ENCODE results near the gene APOL4. TPM values are rescaled to one million over a fixed set of nuclear protein-coding genes. Genes with fewer than 3 reads are reported as not detected.

The APOL4 gene
- total RNA-seq, 2 experiments from 2014 or later: not detected

DNA sequence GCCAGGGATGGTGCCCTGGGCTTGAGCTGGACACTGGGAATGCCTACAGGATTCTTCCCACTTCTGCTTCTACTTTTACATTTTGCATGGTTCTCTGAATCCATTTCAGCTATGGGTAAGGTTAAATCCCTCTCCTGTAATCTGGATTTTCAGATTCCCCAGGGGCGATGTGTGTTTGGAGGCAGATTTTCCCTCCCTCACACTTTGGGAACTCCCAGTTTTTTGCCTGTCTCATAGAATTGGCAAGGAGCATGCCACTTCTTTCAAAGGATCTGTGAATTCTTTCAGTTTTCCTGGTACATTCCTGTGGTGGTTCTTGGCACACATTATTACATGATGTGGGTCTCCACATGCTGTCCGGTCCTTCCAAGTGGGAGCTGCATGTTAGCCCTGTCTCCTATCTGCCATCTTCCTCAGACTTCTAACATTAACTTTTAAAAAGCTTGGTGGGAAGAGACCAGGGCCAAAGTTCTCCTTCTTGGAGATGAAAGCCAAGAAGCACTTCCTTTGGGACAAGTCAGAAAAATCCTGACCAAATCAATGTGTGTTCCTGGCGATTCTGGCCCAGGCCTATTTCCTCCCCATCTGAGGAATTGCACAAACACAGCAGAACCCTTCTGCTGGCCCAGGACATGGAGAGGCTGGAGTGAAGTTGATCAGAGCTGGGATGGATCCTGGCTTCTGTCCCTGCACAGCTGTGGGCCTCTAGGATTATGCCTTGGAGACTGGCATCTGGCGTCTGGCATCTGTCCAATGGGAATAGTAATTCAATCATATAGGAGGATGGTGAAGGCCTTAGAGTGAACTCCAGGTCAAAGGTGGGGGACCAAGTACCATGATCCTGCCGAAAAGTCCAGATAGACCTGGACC lies 43.1 kb upstream of the APOL4 start:
- peaks cover 20% of the 10 kb centered on the region for H3K9me3 ChIP-seq (ENCODE audit: low read length)
- intact Hi-C loops (cut with micrococcal nuclease; ENCODE audit: unreplicated experiment): no loop called here
- peaks cover 4% of the 10 kb centered on the region for H3K4me1 ChIP-seq (ENCODE audit: insufficient read depth, low read length, poor library complexity, severe bottlenecking)
- no peak overlapping the region for H2AFZ ChIP-seq (ENCODE audit: low read length)
- BruUV-seq (replicated peaks): no TSS peak
- H4K20me1 ChIP-seq (ENCODE audit: insufficient read depth, low read length): no peaks in the 10 kb centered on the region
- H3K4me2 ChIP-seq (ENCODE audit: low read length): no peak overlapping the region
- no peaks in the 10 kb centered on the region for H3K79me2 ChIP-seq (ENCODE audit: insufficient read depth, low read depth, low read length)
- POLR2A ChIA-PET: interaction anchor here (0.5 to 0.7 kb wide), 2 partner anchors 16 to 96 kb away, joined by 3 to 4 read pairs; no protein-coding TSS in a partner anchor
- H3K9me2 ChIP-seq (ENCODE audit: insufficient read depth, low read length): no peaks in the 10 kb centered on the region
- no peak for DNase-seq (ENCODE audit: low spot score)
- no peak for TF ChIP-seq EZH2phosphoT487 (IDR thresholded peaks at IDR 0.05; ENCODE audit: borderline replicate concordance, low read depth, low read length)
- TF ChIP-seq, protein P1, sequence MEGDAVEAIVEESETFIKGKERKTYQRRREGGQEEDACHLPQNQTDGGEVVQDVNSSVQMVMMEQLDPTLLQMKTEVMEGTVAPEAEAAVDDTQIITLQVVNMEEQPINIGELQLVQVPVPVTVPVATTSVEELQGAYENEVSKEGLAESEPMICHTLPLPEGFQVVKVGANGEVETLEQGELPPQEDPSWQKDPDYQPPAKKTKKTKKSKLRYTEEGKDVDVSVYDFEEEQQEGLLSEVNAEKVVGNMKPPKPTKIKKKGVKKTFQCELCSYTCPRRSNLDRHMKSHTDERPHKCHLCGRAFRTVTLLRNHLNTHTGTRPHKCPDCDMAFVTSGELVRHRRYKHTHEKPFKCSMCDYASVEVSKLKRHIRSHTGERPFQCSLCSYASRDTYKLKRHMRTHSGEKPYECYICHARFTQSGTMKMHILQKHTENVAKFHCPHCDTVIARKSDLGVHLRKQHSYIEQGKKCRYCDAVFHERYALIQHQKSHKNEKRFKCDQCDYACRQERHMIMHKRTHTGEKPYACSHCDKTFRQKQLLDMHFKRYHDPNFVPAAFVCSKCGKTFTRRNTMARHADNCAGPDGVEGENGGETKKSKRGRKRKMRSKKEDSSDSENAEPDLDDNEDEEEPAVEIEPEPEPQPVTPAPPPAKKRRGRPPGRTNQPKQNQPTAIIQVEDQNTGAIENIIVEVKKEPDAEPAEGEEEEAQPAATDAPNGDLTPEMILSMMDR (conservative IDR thresholded peaks at IDR 0.05; ENCODE audit: low read length): no peak
- CTCF ChIA-PET (ENCODE audit: unreplicated experiment): no interaction called here
- H3K4me3 ChIP-seq (ENCODE audit: low read depth, low read length, poor library complexity, severe bottlenecking): no peak overlapping the region
- no peaks in the 10 kb centered on the region for H3K36me3 ChIP-seq (ENCODE audit: insufficient read depth, low read length)
- no peak overlapping the region for H3K27ac ChIP-seq (ENCODE audit: low read depth, low read length, poor library complexity, severe bottlenecking)

DNA sequence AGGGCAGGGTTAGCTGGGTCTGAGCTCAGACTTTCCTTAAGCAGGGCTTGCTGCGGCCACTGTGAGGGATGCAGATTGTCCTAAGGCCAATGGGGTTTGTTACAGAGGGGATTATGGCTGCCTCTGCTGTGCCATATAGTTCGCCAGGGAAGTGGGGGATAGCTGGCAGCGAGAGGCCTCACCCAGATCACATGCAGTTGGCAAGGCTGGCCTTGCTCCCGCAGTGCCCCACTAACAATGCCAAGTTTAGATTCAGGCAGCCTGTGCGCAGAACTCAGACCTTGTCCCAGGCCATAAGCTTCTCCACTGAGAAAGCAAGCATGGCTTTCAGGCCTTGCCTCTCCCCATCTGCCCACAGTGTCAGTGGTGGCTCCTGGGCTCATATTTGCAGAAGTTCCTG lies 42.4 kb upstream of the APOL4 start:
- H3K4me1 ChIP-seq (ENCODE audit: insufficient read depth, low read length, poor library complexity, severe bottlenecking): peaks cover 6% of the 10 kb centered on the region
- no TSS peak for BruUV-seq (replicated peaks)

More for the DNA sequence above, 42.4 kb upstream of the APOL4 start:
- H4K20me1 ChIP-seq (ENCODE audit: insufficient read depth, low read length): no peaks in the 10 kb centered on the region
- DNase-seq (ENCODE audit: low spot score): no peak
- H3K36me3 ChIP-seq (ENCODE audit: insufficient read depth, low read length): no peaks in the 10 kb centered on the region
- no peak overlapping the region for H3K27ac ChIP-seq (ENCODE audit: low read depth, low read length, poor library complexity, severe bottlenecking)
- no peaks in the 10 kb centered on the region for H3K9me2 ChIP-seq (ENCODE audit: insufficient read depth, low read length)
- H2AFZ ChIP-seq (ENCODE audit: low read length): no peak overlapping the region
- intact Hi-C loops (cut with micrococcal nuclease; ENCODE audit: unreplicated experiment): no loop called here
- H3K4me3 ChIP-seq (ENCODE audit: low read depth, low read length, poor library complexity, severe bottlenecking): no peak overlapping the region
- H3K79me2 ChIP-seq (ENCODE audit: insufficient read depth, low read depth, low read length): no peaks in the 10 kb centered on the region
- peaks cover 13% of the 10 kb centered on the region for H3K9me3 ChIP-seq (ENCODE audit: low read length)
- ChIA-PET POLR2A (interaction anchor here (0.7 kb wide), 1 partner anchor 95 kb away, joined by 3 read pairs; no protein-coding TSS in a partner anchor), CTCF (ENCODE audit: unreplicated experiment) (no interaction called here)
- H3K4me2 ChIP-seq (ENCODE audit: low read length): no peak overlapping the region
- TF ChIP-seq, protein P1 (conservative IDR thresholded peaks at IDR 0.05; ENCODE audit: low read length): no peak
- TF ChIP-seq EZH2phosphoT487 (IDR thresholded peaks at IDR 0.05; ENCODE audit: borderline replicate concordance, low read depth, low read length): no peak

Measured in OCI-LY7 (cell line).